Erythroblast (primary cell): ENCODE measurements around the gene DLGAP5.

ENCODE experiments used
- DNase-seq, 2 experiments: peaks; one replicate each; lab custom pipeline; 2025; lab: John Stamatoyannopoulos, UW
- GATA1 ChIP-seq: IDR thresholded peaks from 2 replicates; pipeline ENCODE4 v1.6.1; 2011; ENCODE audit warnings: low read depth, mild to moderate bottlenecking, control low read depth, low read length, moderate library complexity
- POLR2A ChIP-seq: IDR thresholded peaks from 2 replicates; pipeline ENCODE4 v1.6.1; 2011; ENCODE audit warnings: mild to moderate bottlenecking, low read length

The DLGAP5 gene

GRCh38 chr14:55201219-55202101 lies 10.1 kb upstream of the DLGAP5 start:
- DNase-seq: no peak
- TF ChIP-seq GATA1: no peak
- TF ChIP-seq POLR2A: no peak

- no peak for TF ChIP-seq POLR2A
- no peak for TF ChIP-seq GATA1
These were observed 9.3 kb upstream of the DLGAP5 start for GRCh38 chr14:55200651-55201050.

GRCh38 chr14:55198749-55199148 lies 7.4 kb upstream of the DLGAP5 start:
- DNase-seq: no peak
- TF ChIP-seq POLR2A (no peak), GATA1 (no peak)

More at GRCh38 chr14:55200651-55201050, 9.3 kb upstream of the DLGAP5 start:
- no peak for DNase-seq

GRCh38 chr14:55194656-55195355 lies 3.4 kb upstream of the DLGAP5 start:
- no peak for TF ChIP-seq POLR2A
- DNase-seq: no peak

- TF ChIP-seq POLR2A (no peak), GATA1 (no peak)
These were observed 753 bp upstream of the DLGAP5 start for GRCh38 chr14:55192054-55192621.

GRCh38 chr14:55190906-55191202 lies 531 bp downstream of the DLGAP5 start:
- peak; percentile 80 to 84 for DNase-seq
- no peak for TF ChIP-seq GATA1
- TF ChIP-seq POLR2A: no peak

More at GRCh38 chr14:55192054-55192621, 753 bp upstream of the DLGAP5 start:
- DNase-seq: peak; percentile 17 to 43

GRCh38 chr14:55188686-55189295 lies 2.6 kb downstream of the DLGAP5 start:
- DNase-seq: no peak

GRCh38 chr14:55180434-55180833 lies 11.0 kb downstream of the DLGAP5 start:
- no peak for DNase-seq
- TF ChIP-seq GATA1 (no peak), POLR2A (no peak)

More at GRCh38 chr14:55188686-55189295, 2.6 kb downstream of the DLGAP5 start:
- TF ChIP-seq GATA1 (no peak), POLR2A (no peak)

- TF ChIP-seq GATA1: no peak
- TF ChIP-seq POLR2A: no peak
- DNase-seq: no peak
These were observed 11.4 kb downstream of the DLGAP5 start for GRCh38 chr14:55180006-55180405.

- no peak for DNase-seq
- TF ChIP-seq GATA1 (no peak), POLR2A (no peak)
These were observed 20.9 kb downstream of the DLGAP5 start for GRCh38 chr14:55170526-55170925.

GRCh38 chr14:55160989-55161388 lies 30.4 kb downstream of the DLGAP5 start:
- DNase-seq: peak; percentile 18 to 41
- TF ChIP-seq GATA1: no peak
- no peak for TF ChIP-seq POLR2A

- TF ChIP-seq POLR2A (no peak), GATA1 (no peak)
- DNase-seq: no peak
These were observed 33.0 kb downstream of the DLGAP5 start for GRCh38 chr14:55158412-55158811.

- no peak for TF ChIP-seq POLR2A
- TF ChIP-seq GATA1: no peak
- no peak for DNase-seq
These were observed 34.3 kb downstream of the DLGAP5 start for GRCh38 chr14:55157080-55157479.
